AG10803 (cell line): ENCODE data around the gene SP9.
A peak's percentile ranks its signal among the peaks of the same experiment; 100 is the strongest.

ENCODE experiments used
- DNase-seq: peaks from one replicate; pipeline ENCODE4 v3.0.0; 2010; ENCODE audit warnings: low read depth
- H3K4me3 ChIP-seq: 2 replicates; pipeline ENCODE4 v1.5.1; 2011; ENCODE audit warnings: mild to moderate bottlenecking, low read length, control low read depth
- TF ChIP-seq, protein P1 (sequence below): conservative IDR thresholded peaks from 2 replicates; pipeline ENCODE4 v1.5.1; 2011; ENCODE audit warnings: mild to moderate bottlenecking, low read length, control low read depth, inconsistent platforms

The SP9 gene

DNA sequence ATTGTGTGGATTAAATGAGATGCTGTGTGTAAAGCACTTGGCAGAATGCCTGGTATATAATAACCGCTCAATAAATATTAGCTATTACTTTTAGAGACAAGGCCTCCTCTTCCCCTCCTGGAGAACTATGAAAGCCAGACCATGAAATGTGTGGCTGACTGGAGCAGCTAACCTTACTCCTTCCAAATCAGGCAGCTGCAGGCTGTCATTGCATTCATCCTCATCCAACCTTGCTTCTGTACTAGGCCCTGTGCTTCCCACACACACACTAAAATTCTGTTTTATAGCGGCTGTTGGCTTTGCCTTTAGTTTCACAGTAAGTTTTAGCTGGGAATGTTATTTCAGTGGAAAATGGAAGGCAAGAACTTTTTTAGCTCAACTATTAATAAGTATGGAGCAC lies 10.2 kb upstream of the SP9 start:
- TF ChIP-seq, protein P1, sequence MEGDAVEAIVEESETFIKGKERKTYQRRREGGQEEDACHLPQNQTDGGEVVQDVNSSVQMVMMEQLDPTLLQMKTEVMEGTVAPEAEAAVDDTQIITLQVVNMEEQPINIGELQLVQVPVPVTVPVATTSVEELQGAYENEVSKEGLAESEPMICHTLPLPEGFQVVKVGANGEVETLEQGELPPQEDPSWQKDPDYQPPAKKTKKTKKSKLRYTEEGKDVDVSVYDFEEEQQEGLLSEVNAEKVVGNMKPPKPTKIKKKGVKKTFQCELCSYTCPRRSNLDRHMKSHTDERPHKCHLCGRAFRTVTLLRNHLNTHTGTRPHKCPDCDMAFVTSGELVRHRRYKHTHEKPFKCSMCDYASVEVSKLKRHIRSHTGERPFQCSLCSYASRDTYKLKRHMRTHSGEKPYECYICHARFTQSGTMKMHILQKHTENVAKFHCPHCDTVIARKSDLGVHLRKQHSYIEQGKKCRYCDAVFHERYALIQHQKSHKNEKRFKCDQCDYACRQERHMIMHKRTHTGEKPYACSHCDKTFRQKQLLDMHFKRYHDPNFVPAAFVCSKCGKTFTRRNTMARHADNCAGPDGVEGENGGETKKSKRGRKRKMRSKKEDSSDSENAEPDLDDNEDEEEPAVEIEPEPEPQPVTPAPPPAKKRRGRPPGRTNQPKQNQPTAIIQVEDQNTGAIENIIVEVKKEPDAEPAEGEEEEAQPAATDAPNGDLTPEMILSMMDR, result no peak
- no peak for DNase-seq
- no peak overlapping the region for H3K4me3 ChIP-seq

DNA sequence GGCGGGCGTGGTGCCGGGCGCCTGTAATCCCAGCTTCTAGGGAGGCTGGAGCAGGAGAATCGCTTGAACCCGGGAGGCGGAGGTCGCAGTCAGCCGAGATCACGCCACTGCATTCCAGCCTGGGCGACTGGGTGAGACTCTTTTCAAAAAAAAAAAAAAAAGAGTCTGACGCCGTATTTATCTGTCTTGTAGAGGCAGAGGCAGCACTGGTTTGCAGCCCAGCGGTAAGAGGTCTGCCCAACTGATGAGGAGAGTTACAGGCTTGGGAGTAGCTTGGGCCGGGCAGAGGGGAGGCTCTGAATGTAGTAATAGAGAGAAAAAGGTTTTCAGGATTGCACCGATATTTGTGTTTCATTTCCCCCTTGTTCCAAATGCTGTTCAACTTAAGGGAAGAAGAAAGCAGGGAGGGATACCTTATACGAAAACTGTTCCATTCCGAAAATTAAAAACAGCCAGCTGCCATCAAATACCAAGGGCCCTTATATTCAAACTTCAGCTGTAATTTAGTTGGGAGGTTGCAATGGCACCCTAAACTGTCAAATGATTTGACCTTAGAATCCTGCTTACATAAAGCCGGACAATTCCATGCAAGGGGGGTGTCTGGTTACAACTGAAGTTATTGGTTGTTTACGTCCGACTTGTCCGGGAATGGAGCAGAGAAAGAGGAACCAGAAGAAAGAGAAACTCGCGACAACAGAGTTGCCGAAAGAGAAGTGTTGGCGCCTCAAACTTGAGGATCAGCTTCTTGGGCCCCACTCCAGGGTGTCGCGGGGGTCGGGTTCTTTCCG lies 9.2 kb upstream of the SP9 start:
- peak; percentile 54 for DNase-seq
- TF ChIP-seq, protein P1, result no peak
- peak overlapping the region; percentile 63 for H3K4me3 ChIP-seq

- TF ChIP-seq, protein P1, result no peak
- H3K4me3 ChIP-seq, result peak overlapping the region; percentile 63
- peak; percentile 45 for DNase-seq
Observed at GRCh38 chr2:174326161-174327020, 8.4 kb upstream of the SP9 start.

DNA sequence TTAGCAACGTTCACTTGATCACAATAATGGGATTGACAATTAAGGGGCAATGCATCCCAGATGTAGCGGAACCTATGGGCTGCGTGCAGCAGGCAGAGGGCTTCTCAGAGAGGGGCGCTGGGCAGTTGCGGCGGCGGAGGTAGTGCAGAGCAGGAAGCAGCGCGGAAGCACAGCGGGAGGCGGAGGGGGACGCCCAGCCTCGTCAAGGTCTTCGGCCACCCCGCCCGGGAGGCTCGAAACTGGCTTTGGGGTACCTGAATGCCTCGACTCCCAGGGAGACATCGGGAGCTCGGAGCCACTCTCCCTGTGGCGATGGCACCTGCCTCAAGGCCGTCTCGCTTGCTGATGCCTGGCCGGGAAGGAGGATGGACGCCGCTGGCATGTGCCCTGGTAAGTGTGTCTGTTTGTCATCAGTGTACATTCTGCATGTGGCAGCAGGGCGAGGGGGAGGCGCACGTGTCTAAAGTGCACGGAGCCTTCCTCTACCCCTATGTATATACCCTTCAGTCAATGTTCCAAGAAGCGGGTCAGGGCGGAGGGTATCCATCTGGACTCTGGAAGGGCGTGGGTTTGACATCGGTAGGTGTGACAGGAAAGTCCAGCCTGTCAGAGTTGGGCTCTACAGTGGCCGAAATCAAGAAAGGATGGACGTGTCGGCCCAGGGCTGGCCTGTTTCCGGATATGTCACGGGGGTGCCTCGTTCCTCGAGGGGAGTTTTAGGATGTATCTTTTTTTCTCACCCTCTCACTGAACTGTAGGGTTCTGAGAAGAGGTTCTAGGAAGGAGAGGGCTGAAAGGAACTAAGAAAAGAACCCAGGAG lies 7.5 kb upstream of the SP9 start:
- TF ChIP-seq, protein P1, result no peak
- H3K4me3 ChIP-seq, result peak overlapping the region; percentile 63
- DNase-seq, result no peak

GRCh38 chr2:174327841-174328113 lies 7.0 kb upstream of the SP9 start:
- DNase-seq, result no peak
- TF ChIP-seq, protein P1, result no peak
- peak overlapping the region; percentile 59 for H3K4me3 ChIP-seq

DNA sequence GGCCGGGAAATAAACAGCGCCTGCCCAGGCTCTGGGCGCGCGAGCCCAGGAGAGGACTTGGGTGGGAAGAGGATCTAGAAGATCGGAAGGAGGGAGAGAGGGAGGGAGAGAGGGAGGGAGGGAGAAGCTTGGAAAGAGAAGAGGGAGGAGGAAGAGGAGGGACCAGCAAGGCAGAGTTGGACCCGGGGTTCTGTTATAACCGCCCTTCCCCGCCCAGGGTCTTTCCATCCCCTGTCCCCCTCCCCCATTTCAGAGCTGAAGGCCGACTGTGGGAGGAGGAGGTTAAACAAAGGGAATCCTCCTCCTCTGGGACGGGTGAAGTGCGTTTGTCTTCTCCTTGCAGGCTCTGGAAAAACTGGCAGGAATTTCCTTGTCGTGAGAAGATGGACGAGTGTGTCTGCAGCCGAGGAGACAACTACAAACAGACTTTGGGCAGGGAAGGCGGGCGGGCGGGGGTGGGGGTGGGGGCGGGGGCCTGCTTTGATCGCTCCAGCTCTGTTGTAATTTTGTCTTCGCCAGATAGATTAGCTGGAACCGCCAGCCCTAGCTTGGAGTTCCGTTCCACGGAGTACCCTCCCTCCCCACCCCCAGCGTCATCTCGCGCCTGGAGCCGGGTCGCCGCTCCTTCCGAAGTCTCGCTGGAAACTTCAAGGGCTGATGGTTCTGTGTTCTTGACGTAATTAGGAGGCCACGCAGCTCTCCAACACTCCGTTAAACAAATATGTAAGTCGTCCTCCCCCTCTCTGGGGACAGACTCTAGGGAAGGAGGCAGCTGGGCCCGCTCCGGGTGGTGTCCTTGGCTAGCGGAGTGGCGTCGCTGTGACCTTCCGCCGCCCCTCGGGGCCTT lies 6.4 kb upstream of the SP9 start:
- H3K4me3 ChIP-seq, result peak overlapping the region; percentile 59
- DNase-seq, result peak; percentile 52
- TF ChIP-seq, protein P1, result no peak
